SW 1271 (cell line): Measurements from ENCODE around the gene PCDHA1.

Source experiments
- DNase-seq, 2 experiments: peaks; one replicate each; lab custom pipeline; 2025; lab: John Stamatoyannopoulos, UW

PCDHA1 gene

DNA sequence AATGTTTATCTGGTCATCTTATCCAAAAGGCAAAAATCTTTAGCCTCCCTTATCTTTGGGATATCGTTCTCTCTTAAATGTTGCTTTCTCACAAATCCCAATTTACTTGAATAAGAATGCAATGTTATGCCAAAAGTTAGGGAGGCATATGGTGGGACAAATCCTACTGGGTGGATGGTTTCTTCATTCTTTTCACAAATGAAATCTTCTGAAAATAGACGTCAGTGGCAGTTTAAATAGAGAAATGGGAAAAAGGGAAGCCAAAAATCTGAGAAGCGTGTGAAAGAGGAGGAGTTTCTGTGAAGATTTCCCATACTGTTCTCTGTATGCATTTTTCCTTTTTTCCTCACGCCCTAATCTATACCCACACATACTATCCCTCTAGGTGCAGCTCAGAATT is 137.7 kb downstream of the PCDHA1 start:
- DNase-seq: no peak

- peak in 1 of 2 experiments; percentile 90 for DNase-seq
Observed at GRCh38 chr5:140925806-140926442, 140.0 kb downstream of the PCDHA1 start, which contains the start of gene PCDHAC1. Gene PCDHAC1 (plus strand): TSS chr5:140926299. CDS start chr5:140926893, 594 bp downstream.

GRCh38 chr5:140926443-140927227 is 140.7 kb downstream of the PCDHA1 start:
- DNase-seq: peak; percentile 71 to 90

DNA sequence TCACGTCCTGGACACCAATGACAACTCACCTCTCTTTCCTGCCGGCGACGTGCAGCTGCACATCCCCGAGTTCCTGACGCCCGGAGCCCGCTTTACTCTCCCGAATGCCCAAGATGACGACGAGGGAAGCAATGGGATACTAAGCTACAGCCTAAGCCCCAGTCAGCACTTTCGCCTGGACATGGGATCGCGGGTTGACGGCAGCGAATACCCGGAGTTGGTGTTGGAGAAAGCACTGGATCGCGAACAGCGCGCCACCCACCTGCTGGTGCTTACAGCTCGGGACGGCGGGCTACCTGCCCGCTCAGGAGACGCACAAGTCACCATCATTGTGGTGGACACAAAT is 141.3 kb downstream of the PCDHA1 start:
- no peak for DNase-seq

DNA sequence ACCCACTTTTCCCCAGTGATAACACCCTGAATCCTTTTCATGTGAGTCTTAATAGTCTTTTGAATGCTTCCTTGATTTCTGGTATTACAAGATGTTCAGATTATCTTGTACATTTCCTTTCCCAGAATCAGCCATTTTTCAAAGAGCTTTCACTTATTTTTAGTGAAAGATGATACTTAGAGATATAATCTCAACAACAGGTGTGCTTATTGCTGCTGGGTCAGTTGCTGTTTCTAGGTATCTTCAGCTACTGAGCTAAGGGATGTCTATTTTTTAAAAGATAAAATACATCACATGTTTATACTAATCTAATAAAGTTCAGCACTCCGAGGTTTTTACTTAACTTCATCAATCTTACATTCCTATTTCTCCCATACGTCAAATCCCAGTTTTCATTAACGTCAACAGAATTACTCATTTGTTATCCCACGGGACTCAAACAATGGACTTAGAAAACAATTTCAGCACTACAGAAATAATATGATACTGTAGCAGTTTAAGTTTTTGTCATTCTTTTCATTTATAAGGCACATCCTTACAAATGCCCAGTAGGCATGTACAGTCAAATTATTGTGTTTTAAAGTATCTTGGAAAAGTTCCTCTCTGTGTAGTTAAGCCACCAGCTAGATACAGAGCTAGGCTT is 149.1 kb downstream of the PCDHA1 start:
- no peak for DNase-seq

GRCh38 chr5:140946578-140946977 is 160.6 kb downstream of the PCDHA1 start:
- no peak for DNase-seq

- DNase-seq: no peak
Observed at GRCh38 chr5:140951636-140952035, 165.7 kb downstream of the PCDHA1 start.

GRCh38 chr5:140953234-140953633 is 167.3 kb downstream of the PCDHA1 start:
- no peak for DNase-seq

- no peak for DNase-seq
Observed at GRCh38 chr5:140962190-140962589, 176.2 kb downstream of the PCDHA1 start.

DNA sequence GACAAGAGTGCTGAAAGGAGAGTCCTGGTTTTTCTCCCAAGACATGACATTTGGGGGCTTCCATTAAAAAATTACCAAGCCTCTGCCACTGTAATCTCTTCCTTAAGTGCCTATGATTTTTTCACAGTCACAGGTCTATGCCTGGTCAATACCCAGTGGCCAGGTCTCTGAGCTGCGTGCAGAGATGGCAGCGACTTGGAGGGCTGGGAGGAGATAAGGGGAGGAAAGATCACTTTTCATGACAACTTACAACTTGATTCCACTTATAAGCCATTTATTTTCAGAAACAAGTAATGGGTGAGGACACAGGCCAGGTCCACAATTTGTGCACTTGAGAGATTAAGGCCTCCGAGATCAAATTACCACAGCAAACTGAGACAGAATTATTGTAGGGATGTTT is 178.4 kb downstream of the PCDHA1 start:
- no peak for DNase-seq

GRCh38 chr5:140965905-140966292 is 180.0 kb downstream of the PCDHA1 start:
- peak; percentile 22 to 65 for DNase-seq

- peak; percentile 60 to 75 for DNase-seq
Observed at GRCh38 chr5:140966293-140967225, 180.6 kb downstream of the PCDHA1 start, which contains the start of gene PCDHAC2. Gene PCDHAC2 (plus strand): TSS chr5:140966476. CDS start chr5:140966767, 291 bp downstream.

DNA sequence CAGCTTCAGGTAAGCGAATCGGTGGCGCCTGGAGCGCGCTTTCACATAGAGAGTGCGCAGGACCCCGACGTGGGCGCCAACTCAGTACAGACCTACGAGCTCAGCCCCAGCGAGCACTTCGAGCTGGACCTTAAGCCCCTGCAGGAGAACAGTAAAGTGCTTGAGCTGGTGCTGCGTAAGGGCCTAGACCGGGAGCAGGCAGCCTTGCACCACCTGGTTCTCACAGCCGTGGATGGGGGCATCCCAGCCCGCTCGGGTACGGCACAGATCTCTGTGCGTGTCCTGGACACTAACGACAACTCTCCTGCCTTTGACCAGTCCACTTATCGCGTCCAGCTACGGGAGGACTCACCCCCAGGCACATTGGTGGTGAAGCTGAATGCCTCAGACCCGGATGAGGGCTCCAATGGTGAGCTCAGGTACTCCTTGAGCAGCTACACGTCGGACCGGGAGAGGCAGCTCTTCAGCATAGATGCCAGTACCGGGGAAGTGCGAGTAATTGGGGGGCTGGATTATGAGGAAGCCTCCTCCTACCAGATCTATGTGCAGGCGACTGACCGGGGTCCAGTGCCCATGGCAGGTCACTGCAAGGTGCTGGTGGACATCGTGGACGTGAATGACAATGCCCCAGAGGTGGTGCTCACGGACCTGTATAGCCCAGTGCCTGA is 181.4 kb downstream of the PCDHA1 start:
- DNase-seq: no peak

DNA sequence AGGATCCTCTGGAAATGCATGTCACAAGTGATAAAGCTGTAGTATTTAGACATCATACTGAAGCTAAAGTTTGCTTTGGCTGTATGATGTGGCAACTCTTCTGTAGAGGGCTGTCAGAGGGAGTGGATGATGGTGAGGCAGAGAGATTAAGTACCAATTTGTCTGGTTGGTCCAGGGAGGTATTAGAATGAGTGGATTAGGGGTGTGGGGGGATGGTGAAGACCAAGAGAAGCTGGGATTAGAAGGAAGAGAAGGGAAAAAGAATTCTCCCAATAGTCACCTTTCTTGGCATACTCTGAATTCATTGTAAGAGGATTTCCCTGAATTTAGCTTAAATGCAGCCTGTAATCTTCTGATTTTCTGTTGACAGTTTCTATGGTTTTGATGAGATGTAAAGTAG is 183.9 kb downstream of the PCDHA1 start:
- DNase-seq: no peak

DNA sequence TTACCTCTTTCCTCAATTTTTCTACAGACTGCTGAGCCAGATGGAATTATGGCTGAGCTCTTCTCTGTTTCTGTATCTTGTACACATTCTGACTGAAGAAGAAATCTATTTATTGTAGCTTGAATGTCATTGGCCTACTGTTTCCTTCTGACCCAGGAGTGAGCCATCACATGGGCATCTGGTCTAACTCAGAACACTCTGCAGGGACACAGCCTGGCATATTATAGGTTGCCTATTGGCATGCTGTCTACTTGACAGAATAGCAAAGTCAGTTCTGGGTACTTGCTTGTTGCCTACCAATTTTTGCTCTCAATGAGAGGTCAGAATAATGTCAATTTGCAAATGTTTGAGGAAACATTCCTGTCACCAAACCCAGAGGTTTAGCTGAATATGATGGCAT is 187.6 kb downstream of the PCDHA1 start:
- DNase-seq: no peak

- no peak for DNase-seq
Observed at GRCh38 chr5:140977003-140977402, 191.1 kb downstream of the PCDHA1 start.

- no peak for DNase-seq
Observed at GRCh38 chr5:140978260-140978659, 192.3 kb downstream of the PCDHA1 start.

DNA sequence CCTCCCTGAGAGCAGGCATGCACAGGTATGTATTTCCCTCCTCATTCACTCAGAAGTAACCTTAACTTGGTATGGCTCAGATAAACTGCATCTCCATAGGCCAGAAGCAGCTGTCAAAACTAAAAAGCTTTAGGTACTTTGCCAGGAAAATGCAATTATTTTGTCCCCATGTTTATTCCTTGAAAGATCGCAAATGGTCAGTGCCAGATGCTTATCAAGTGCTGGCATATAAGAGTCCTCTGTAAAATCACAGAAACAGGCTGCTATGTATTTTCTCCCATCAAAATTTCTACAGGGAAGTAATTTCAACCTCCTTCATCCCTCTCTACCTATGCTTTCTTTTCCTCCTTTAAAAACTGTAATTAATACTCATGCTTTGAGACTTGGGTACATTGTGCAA is 193.0 kb downstream of the PCDHA1 start:
- DNase-seq: no peak

GRCh38 chr5:140982083-140982716 is 196.3 kb downstream of the PCDHA1 start:
- no peak for DNase-seq

GRCh38 chr5:140986117-140986521 is 200.2 kb downstream of the PCDHA1 start:
- DNase-seq: no peak

DNA sequence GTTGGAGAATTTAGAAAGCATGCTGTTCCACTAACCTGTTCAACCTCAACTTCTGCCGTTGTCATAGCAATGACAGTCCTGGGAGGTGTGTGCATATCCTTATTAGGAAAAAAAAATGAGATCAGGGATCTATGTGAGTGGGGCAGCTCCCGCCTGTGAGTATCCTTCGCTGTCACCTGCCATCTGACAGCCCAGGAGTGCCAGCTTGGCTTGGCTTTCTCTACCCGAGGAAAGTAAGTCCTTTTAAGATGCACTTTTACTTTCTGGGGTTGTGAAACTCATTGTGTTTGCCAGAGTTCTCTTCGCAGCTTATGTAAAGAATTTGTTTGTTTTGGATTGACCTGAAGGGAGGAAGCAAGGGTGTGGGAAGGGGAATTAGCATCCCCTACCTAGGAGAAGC is 202.2 kb downstream of the PCDHA1 start:
- no peak for DNase-seq
